GM15510 (cell line): ENCODE measurements around the gene PRMT7.

Experiments
- POLR2A ChIP-seq: IDR thresholded peaks from 3 replicates; pipeline ENCODE4 v1.6.1; 2011; ENCODE audit warnings: borderline replicate concordance; ENCODE audit not compliant: insufficient read length; ENCODE audit errors: extremely low read depth

Gene PRMT7

DNA sequence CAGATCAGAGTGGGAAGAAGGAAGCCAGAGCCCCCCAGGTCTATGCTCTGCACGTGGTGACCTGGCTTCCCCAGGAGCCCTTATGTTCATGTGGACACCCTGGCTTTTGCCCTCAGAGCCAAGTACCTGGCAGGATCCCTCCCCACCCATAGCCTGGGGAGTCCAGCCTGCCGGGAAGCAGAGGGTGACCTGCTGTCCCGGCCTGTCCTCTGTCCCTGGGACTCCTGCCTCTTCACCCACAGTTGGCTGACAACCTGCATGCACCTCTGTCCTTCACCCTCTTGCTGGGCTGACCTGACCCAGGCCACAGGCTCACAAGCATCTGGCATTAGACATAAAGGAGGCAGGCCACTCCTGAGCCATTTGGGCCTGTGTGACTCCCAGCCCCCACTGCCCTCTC, 77.3 kb downstream of the PRMT7 start:
- TF ChIP-seq POLR2A = no peak

DNA sequence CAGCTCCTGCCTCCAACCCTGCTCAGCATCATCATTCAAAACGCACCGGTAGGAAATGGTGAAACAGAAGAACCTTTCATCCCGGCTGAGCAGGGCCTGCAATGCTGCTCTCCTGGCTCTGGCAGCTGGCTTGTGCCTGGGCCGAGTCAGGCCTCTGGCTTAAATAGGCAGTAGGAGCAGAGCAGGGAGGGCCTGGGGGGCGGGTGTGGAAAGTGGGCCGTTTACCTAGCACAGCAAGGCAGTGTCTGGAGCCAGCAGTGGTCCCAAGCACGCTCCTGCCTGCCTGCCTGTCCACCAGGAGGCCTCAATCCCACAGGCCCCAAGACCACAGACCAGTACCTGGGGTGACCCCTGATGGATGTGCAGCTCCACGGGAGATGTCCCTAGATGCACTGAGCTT, 78.2 kb downstream of the PRMT7 start:
- TF ChIP-seq POLR2A = no peak

DNA sequence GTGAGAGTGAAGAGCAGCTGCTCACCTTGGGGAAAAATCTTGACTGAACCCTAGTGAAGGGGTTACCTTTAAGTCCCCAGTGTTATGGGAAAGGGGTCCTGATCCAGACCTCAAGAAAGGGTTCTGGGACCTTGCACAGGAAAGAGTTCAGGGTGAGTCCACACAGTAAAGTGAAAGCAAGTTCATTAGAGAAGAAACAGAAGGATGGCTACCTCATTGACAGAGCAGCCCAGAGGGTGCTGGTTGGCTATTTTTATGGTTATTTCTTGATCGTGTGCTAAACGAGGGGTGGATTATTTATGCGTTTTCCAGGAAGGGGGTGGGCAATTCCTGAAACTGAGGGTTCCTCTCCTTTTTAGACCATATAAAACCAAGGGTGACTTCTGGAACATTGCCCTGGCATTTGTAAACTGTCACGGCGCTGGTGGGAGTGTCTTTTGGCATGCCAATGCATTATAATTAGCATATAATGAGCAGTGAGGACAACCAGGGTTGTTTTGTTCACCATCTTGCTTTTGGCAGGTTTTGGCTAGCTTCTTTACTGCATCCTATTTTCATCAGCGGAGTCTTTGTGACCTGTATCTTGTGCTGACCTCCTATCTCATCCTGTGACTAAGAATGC, 79.0 kb downstream of the PRMT7 start:
- TF ChIP-seq POLR2A = no peak

DNA sequence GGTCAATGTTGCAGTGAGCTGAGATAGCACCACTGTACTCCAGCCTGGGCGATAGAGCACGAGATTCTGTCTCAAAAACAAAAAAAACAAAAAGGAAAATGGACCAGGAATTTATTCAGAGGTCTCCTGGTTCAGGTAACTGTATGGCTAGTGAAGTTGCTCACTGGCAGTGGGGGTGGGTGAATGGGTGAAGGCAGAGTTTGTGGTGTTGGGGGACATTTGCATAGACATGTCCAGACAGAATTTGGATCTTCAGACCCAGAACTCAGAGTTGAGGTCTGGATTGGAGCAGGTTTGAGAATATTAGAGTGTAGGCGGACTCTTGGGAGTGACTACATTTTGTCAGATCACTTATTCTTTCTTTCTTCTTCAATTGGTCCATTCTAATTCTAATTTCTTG, 82.5 kb downstream of the PRMT7 start:
- TF ChIP-seq POLR2A = no peak

DNA sequence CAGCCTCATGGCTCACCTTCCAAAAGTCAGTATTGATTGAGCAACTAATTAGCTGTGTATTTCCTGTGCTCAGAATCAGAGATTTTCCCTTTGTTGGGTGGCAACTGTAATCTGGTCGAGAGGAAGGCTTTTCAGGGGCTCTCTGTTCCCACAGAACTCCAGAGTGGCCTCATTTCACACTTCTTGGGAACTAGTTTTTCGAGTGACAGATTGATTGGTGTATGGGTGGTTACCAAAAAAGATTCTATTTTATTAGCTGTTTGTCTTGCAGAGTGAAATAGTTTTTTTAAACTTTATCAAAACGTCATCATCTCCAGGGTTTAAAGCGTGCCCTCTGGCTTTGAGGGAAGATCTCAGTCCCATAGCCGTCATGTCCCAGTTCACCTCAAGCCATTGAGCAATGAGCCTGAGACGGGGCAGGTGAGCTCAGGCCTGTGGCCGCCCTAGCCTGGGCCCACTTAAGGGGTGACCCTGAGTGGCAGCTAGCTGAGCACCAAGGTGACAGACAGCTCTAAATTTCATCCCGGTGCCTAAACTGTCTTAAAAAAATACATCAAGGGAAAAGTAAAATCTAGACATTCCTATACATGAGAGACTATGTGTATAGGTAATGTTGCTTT, 84.5 kb downstream of the PRMT7 start:
- no peak for TF ChIP-seq POLR2A

DNA sequence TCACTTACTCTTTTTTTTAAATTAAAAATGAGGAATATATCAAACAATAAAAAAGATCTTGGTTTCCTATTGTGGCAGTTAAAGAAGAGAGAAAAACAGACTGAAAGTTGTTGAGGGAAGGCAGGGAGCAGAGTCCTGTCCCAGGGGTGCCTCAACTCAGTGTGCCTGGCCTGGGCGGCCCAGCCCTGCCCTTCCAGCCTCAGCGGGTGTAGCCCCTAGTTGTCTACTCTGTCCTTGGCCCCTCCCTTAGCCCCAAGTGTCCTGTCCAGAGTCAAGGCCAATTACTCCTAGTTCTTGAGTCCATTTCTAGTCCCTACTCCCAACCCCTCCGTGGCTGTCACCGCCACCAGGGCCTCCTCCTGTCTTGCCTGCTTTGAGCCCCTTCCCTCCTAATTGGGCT, 85.0 kb downstream of the PRMT7 start:
- no peak for TF ChIP-seq POLR2A

DNA sequence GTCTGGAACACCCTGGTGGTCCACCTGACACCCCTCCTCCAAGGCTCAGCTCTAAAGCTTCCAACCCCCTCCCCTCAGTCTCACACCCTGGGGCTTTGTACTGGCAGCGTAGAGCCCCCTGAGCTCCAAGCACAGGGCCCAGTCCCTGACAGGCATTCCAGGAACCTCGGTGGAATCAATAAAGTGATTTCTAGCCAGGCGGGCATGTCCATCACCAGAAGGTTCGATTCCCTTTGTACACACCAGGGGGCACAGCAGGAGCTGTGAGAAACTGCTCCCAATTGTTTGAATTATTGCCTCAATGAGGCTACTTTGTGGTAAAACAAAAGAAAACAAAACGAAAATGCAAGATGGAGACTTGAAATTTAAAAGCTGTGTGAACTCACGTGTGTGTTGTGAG, 85.7 kb downstream of the PRMT7 start:
- no peak for TF ChIP-seq POLR2A

DNA sequence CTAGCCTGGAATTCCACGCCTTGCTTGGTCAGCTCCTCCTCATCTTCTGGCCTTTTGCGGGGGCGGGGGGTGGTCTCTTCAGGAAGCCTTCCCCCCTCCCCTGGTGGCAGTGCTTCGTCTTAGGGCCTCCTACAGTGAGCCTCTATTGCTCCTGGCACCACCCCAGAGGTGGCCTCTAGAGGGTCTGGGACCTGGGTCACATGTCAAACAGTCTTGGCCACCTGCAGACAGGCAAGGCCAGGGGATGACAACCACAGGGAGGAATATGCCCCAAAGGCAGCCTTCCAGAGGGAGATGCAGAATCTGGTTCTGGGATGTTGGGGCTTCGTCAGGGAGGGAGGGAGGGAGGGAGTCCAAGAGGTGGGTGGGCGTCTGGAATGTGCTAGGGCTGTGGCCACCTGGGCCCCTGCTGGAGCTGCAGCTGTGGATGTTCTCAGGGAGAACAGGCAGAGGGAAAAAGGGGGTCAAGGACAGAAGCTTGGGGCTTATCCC, 86.9 kb downstream of the PRMT7 start:
- no peak for TF ChIP-seq POLR2A

DNA sequence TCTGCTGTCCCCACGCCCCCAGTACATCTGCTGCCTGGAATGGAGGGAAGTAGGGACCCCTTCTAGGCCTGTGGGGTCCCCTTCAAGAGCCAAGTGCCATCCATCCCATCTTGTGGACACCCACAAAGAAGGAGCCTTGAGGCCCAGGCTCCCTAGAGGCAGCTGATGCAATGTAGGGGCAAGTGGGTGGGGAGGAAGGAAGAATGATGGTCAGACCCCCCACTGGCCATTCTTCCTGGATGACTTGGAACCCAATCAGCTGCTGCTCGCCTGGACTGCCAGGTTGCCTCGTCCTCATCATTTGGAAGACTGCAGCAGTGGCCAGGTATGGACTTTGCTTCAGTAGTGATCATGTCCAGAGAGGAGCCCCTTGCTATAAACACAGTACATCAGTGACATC, 88.6 kb downstream of the PRMT7 start:
- TF ChIP-seq POLR2A = no peak

DNA sequence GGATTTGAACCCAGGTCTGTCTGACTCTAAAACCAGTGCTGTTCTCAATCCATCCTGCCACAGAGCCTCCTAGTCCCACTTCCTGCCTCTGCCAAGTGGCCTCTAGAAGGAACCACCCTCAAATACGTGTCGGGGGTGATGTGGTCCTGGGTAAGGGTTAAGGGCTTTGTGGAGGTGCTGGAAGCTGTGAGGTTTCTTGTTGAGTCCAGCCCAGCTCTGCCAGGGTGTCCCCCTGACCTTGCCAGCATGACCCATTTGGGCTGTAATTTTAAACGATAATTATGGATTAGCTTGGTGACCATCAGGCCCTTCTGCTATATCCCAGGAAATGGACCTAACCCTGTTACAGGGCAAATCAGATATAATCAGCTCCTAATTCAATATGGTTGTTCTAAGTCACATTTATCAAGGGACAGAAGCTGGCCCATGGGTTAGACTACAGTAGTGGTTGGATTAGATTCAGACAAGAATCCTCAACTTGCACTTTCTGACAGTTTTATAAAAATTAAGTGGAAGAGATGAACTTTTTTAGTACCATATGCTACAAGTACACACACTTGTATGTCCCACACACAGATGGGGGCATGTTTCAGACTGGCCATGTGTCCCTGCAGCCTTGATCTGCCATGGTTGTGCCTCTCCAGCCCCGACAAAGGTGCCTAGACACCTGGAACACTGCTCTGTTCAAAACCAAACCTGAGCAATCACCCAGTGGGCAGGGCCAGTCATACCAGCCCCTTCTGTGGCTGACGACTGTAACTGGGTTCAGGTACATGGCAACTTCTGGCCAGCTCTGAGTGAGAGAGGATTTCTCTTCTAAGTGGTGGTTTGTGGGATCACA, 89.5 kb downstream of the PRMT7 start:
- no peak for TF ChIP-seq POLR2A

DNA sequence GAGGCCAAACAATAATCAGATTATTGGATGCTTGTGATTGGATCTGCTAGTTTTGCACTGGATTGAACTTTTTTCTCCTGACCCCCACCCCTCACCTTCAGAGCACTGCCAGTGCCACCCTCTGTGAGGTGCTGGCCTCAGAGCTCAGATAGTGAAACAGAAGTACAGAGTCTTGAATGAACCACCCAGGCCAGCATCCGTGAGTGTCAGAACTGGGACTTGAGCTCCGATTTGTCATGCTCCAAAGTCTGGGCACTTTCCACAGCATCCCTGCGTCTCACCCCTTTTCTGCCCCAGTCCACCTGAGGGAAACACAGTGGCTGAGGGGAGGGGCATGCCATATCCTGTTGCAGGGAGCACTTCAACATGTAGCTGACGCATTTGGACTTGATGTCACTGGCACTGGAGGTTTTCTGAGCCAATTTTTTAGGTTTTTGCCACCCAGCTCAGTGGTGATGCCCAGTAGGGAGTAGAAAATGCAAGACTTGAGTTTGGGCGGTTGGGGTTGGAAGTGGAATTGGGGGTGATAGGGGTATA, 90.2 kb downstream of the PRMT7 start:
- no peak for TF ChIP-seq POLR2A

DNA sequence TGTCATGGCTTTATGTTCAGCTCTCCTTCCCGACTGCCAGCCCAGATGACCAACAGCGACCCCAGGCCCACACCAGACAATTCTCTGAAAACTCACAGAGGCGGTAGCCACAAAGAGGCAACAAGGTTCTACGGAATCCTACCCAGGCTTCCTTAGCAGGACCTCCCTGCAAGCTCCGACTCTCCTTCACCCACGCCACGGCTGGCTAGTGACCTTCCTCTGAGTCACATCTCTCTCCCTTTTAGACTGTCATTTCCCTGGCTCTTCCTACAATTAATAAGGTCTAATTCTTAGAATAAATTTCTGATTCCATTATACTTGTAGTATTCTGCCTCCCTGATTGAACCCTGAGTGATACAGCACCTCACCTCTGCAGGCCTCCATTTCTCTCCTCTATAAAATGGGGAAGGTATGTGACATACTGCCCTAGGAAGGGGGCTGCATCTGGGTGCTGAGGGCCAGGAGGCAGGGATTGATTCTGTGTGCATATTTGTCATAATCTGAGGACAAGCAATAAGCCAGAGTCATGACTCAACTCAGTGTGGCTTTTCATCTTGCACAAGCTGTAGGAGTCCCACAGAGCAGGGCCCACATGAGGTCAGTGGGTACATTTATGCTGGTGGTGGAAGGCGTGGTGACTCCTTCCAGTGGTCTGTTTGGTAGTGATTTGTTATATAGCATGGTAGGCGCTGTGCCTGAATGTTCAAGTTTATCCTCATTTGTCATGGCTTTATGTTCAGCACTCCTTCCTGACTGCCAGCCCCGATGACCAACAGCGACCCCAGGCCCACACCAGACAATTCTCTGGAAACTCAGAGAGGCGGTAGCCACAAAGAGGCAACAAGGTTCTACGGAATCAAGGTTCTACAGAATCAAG, 91.3 kb downstream of the PRMT7 start:
- no peak for TF ChIP-seq POLR2A

DNA sequence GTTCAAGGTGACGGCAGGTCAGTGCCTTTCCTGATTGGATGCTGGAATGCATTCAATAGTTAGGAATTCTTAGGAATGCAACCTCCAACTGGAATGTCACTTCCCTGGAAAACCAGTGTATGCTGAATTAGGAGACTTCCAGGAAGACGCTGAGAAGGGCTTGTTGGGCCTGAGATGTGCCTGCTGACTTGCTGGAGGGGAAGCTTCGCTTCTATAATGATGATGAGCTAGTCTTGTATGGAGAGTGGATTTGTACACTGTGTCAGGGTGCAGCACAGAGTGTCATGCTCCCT, 91.9 kb downstream of the PRMT7 start:
- TF ChIP-seq POLR2A = no peak

DNA sequence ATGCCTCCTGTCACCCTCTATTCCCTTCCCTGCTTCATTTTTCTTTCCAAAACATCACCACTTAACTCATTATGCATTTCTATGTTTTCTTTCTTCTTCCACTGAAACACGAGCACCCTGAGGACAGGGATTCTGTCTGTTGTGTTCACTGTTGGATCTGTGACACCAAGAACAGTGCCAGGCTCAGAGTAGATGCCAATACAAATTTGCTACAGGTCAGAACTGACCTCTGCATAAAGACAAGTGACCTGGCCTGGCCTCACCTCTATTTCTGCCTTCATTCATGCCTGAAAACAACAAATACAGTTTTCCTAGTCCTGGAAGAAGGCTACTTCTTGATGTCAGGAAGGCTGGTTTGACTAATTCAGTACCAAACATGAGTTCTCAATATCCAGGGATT, 92.4 kb downstream of the PRMT7 start:
- TF ChIP-seq POLR2A = no peak

DNA sequence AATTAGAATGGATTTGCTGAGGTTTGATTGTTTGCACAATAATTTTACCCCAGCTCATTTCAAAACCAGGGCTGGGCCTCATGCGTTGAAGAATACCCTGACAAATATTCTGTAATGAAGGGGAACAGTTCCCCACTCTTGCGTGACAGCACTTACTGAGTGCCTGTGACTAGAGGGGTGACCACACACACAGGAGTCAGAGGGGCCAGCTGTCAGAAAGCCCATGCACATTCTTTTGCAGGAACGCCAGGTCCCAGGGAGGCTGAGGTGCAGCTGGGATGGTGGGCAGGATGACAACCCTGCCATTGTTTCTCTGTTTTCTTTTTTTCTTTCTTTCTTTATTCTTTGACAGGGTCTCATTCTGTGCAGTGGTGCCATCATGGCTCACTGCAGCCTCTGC, 92.9 kb downstream of the PRMT7 start:
- TF ChIP-seq POLR2A = no peak

DNA sequence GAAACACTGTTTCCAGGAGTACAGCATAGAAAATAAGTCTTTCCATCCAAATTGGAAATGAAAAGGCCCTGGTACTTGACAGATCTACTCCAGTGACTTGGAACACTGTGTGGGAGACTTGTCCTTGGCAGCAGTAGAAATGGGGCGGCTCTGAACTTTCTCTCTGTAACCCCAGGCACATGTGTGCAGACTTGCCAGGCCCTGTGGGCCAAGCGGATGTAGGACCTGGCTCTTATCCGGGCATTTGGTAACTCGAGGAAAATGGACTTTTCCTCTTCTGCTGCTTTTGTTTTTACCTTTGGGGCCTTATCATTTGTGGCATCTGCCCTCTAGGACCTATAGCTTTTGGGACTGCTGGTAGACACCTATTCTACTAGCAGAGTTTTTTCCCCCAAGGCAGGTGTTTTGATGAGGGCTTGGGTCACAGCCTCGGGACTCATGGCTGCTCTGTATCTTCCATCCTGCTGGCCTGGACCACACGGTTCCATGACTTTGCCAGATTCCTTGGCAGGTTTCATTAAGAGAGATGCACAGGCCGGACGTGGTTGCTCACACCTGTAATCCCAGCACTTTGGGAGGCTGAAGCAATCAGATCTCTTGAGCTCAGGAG, 94.0 kb downstream of the PRMT7 start:
- TF ChIP-seq POLR2A = no peak
